Ishikawa (cell line): Measurements from ENCODE around the gene ANKRD13D.

Source experiments
- CEBPB ChIP-seq: IDR thresholded peaks from 2 replicates; pipeline ENCODE4 v1.6.1; 2012
- CREB1 ChIP-seq: IDR thresholded peaks from 2 replicates; pipeline ENCODE4 v1.6.1; 2012; ENCODE audit warnings: low read depth
- EGR1 ChIP-seq: IDR thresholded peaks from 2 replicates; pipeline ENCODE4 v1.6.1; 2012
- EP300 ChIP-seq: IDR thresholded peaks from 2 replicates; pipeline ENCODE4 v1.6.1; 2012; ENCODE audit warnings: borderline replicate concordance
- FOXM1 ChIP-seq: IDR thresholded peaks from 2 replicates; pipeline ENCODE4 v1.6.1; 2012; ENCODE audit warnings: low read depth, borderline replicate concordance
- NFIC ChIP-seq: IDR thresholded peaks from 2 replicates; pipeline ENCODE4 v1.6.1; 2012
- RAD21 ChIP-seq: IDR thresholded peaks from 2 replicates; pipeline ENCODE4 v1.6.1; 2012; ENCODE audit warnings: low read depth
- TAF1 ChIP-seq: IDR thresholded peaks from 2 replicates; pipeline ENCODE4 v1.6.1; 2012; ENCODE audit warnings: low read depth, mild to moderate bottlenecking
- TCF12 ChIP-seq: IDR thresholded peaks from 2 replicates; pipeline ENCODE4 v1.6.1; 2012; ENCODE audit warnings: low read depth
- YY1 ChIP-seq: IDR thresholded peaks from 2 replicates; pipeline ENCODE4 v1.6.1; 2012; ENCODE audit warnings: low read depth
- TF ChIP-seq, protein P1 (sequence below): IDR thresholded peaks from 2 replicates; pipeline ENCODE4 v1.6.1; 2012; ENCODE audit warnings: low read depth, mild to moderate bottlenecking
- TF ChIP-seq, protein P2 (sequence below): IDR thresholded peaks from 2 replicates; pipeline ENCODE4 v1.6.1; 2012
- TF ChIP-seq, protein P3 (sequence below): IDR thresholded peaks from 2 replicates; pipeline ENCODE4 v1.6.1; 2012

DNA sequence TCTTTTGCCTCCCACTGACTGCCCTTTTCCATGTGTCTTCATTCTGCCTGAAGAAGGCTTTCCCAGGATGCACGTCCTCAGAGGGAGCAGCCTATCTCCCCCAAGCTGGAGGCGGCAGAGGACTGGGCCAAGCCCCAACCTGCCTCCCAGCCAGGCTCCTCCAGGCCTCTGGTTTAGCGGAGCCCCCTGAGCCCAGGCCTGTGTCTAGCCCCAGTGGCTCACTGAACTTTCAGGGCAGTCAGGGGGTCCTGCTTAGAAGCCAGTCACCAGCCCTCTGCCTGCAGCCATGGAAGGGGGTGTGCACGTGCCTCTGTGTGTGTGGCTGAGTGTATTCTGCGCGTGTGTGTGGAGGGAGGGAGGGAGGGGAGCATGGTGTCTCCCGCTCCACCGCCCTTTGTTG is 33.2 kb upstream of the ANKRD13D start:
- TF ChIP-seq RAD21, result no peak
- TF ChIP-seq TCF12, result no peak
- no peak for TF ChIP-seq YY1
- TF ChIP-seq, protein P1, sequence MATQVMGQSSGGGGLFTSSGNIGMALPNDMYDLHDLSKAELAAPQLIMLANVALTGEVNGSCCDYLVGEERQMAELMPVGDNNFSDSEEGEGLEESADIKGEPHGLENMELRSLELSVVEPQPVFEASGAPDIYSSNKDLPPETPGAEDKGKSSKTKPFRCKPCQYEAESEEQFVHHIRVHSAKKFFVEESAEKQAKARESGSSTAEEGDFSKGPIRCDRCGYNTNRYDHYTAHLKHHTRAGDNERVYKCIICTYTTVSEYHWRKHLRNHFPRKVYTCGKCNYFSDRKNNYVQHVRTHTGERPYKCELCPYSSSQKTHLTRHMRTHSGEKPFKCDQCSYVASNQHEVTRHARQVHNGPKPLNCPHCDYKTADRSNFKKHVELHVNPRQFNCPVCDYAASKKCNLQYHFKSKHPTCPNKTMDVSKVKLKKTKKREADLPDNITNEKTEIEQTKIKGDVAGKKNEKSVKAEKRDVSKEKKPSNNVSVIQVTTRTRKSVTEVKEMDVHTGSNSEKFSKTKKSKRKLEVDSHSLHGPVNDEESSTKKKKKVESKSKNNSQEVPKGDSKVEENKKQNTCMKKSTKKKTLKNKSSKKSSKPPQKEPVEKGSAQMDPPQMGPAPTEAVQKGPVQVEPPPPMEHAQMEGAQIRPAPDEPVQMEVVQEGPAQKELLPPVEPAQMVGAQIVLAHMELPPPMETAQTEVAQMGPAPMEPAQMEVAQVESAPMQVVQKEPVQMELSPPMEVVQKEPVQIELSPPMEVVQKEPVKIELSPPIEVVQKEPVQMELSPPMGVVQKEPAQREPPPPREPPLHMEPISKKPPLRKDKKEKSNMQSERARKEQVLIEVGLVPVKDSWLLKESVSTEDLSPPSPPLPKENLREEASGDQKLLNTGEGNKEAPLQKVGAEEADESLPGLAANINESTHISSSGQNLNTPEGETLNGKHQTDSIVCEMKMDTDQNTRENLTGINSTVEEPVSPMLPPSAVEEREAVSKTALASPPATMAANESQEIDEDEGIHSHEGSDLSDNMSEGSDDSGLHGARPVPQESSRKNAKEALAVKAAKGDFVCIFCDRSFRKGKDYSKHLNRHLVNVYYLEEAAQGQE, result no peak
- TF ChIP-seq EGR1, result no peak
- TF ChIP-seq, protein P2, sequence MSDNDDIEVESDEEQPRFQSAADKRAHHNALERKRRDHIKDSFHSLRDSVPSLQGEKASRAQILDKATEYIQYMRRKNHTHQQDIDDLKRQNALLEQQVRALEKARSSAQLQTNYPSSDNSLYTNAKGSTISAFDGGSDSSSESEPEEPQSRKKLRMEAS, result no peak
- no peak for TF ChIP-seq FOXM1
- TF ChIP-seq, protein P3, sequence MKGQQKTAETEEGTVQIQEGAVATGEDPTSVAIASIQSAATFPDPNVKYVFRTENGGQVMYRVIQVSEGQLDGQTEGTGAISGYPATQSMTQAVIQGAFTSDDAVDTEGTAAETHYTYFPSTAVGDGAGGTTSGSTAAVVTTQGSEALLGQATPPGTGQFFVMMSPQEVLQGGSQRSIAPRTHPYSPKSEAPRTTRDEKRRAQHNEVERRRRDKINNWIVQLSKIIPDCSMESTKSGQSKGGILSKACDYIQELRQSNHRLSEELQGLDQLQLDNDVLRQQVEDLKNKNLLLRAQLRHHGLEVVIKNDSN, result no peak
- TF ChIP-seq NFIC, result no peak
- TF ChIP-seq CEBPB, result no peak
- no peak for TF ChIP-seq EP300
- TF ChIP-seq CREB1, result no peak
- no peak for TF ChIP-seq TAF1
